Smooth muscle cell (in vitro differentiated cells): ENCODE results near the gene FOXN3. TPM values are rescaled to one million over a fixed set of nuclear protein-coding genes. Genes with fewer than 3 reads are reported as not detected.

Experiments used
- DNase-seq: peaks from one replicate; lab custom pipeline; 2025; ENCODE audit not compliant: unreplicated experiment; lab: John Stamatoyannopoulos, UW
- H2AFZ ChIP-seq: fragments of 200-600 bp; sonication (generic); 2 replicates; pipeline ENCODE4 v1.6.0; 2016; ENCODE audit warnings: antibody characterized with exemption, low read depth, mild to moderate bottlenecking
- H3F3A ChIP-seq: fragments of 200-600 bp; sonication (generic); 2 replicates; pipeline ENCODE4 v1.6.0; 2017; ENCODE audit warnings: antibody characterized with exemption, low read depth
- H3K27ac ChIP-seq: fragments of 200-600 bp; sonication (generic); 2 replicates; pipeline ENCODE4 v1.5.1; 2016; ENCODE audit warnings: low read depth, mild to moderate bottlenecking
- H3K27me3 ChIP-seq: fragments of 200-600 bp; sonication (generic); 2 replicates; pipeline ENCODE4 v1.6.1; 2016; ENCODE audit warnings: low read depth, mild to moderate bottlenecking
- H3K36me3 ChIP-seq: fragments of 200-600 bp; sonication (generic); 2 replicates; pipeline ENCODE4 v1.5.1; 2016; ENCODE audit warnings: low read depth
- H3K4me1 ChIP-seq: fragments of 200-600 bp; sonication (generic); 2 replicates; pipeline ENCODE4 v1.5.1; 2016; ENCODE audit warnings: low read depth
- H3K4me2 ChIP-seq: fragments of 200-600 bp; sonication (generic); 2 replicates; pipeline ENCODE4 v1.6.0; 2016; ENCODE audit warnings: mild to moderate bottlenecking
- H3K4me3 ChIP-seq: fragments of 200-600 bp; sonication (generic); 2 replicates; pipeline ENCODE4 v1.5.1; 2016; ENCODE audit warnings: mild to moderate bottlenecking
- H3K79me2 ChIP-seq: fragments of 200-600 bp; sonication (generic); 2 replicates; pipeline ENCODE4 v1.6.0; 2016; ENCODE audit warnings: low read depth, mild to moderate bottlenecking
- H3K9ac ChIP-seq: fragments of 200-600 bp; sonication (generic); 2 replicates; pipeline ENCODE4 v1.6.0; 2016; ENCODE audit warnings: low read depth
- H3K9me3 ChIP-seq: fragments of 200-600 bp; sonication (generic); replicated peaks from 2 replicates; pipeline ENCODE4 v1.5.1; 2016; ENCODE audit warnings: low read depth
- H4K20me1 ChIP-seq: fragments of 200-600 bp; sonication (generic); 2 replicates; pipeline ENCODE4 v1.6.0; 2016; ENCODE audit warnings: low read depth
- WGBS: methylation state at CpG from one replicate; pipeline ENCODE4 v1.1.7; 2016; ENCODE audit warnings: low lambda C conversion rate; 5-methylcytosine and 5-hydroxymethylcytosine counted together
- polyA plus RNA-seq: library from polyadenylated mRNA; unstranded; fragments of >200 nt; fragmentation: Nextera tagmentation; extraction: Ambion mirVana; gene quantifications from 2 replicates; pipeline ENCODE4 v1.2.1, GENCODE V29; 2016
- total RNA-seq: library from RNA; depleted of rRNA; stranded (reverse); fragments of >200 nt; gene quantifications from 2 replicates; pipeline ENCODE4 v1.2.3, GENCODE V29; 2014
- TF ChIP-seq, protein P1 (sequence below): fragments of 200-600 bp; sonication (generic); IDR thresholded peaks from 2 replicates; pipeline ENCODE4 v1.5.1; 2017; ENCODE audit warnings: borderline replicate concordance, mild to moderate bottlenecking, antibody characterized with exemption; ENCODE audit not compliant: insufficient read depth, poor library complexity, severe bottlenecking

The FOXN3 gene
- total and polyA plus RNA-seq, 2 experiments from 2014 or later: 24.5 to 31.5 TPM

DNA sequence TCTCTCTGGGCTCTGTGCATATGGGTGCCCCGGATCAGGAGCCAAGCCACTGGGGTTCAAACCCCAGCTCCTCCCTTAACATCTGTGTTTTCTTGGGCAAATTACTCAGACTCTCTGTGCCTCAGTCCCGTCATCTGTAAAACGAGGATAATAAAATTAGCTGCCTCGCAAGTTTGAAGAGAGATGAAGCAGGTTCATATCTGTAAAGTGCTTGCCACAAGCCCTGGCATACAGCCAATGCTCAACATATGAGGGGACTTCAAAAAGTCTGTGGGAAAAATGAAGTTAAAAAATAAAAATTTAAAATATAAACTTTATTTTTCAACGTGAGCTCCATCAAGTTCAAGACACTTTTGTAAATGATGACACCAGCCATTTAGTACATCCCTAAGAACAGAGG, 276.7 kb downstream of the FOXN3 start:
- TF ChIP-seq, protein P1, sequence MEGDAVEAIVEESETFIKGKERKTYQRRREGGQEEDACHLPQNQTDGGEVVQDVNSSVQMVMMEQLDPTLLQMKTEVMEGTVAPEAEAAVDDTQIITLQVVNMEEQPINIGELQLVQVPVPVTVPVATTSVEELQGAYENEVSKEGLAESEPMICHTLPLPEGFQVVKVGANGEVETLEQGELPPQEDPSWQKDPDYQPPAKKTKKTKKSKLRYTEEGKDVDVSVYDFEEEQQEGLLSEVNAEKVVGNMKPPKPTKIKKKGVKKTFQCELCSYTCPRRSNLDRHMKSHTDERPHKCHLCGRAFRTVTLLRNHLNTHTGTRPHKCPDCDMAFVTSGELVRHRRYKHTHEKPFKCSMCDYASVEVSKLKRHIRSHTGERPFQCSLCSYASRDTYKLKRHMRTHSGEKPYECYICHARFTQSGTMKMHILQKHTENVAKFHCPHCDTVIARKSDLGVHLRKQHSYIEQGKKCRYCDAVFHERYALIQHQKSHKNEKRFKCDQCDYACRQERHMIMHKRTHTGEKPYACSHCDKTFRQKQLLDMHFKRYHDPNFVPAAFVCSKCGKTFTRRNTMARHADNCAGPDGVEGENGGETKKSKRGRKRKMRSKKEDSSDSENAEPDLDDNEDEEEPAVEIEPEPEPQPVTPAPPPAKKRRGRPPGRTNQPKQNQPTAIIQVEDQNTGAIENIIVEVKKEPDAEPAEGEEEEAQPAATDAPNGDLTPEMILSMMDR: no peak
- H3K27me3 ChIP-seq: peaks cover 3% of the 10 kb centered on the region
- H3K36me3 ChIP-seq: no peaks in the 10 kb centered on the region
- DNase-seq: no peak
- no peaks in the 10 kb centered on the region for H4K20me1 ChIP-seq
- H3K79me2 ChIP-seq: no peaks in the 10 kb centered on the region
- H3F3A ChIP-seq: no peaks in the 10 kb centered on the region
- H3K4me1 ChIP-seq: no peaks in the 10 kb centered on the region
- H3K9ac ChIP-seq: no peak overlapping the region
- no peak overlapping the region for H3K27ac ChIP-seq
- H3K4me2 ChIP-seq: no peak overlapping the region
- H3K4me3 ChIP-seq: no peak overlapping the region
- H3K9me3 ChIP-seq: no peaks in the 10 kb centered on the region
- H2AFZ ChIP-seq: no peak overlapping the region
- 76% methylated on average over 5 of the region's 5 CpGs for WGBS

DNA sequence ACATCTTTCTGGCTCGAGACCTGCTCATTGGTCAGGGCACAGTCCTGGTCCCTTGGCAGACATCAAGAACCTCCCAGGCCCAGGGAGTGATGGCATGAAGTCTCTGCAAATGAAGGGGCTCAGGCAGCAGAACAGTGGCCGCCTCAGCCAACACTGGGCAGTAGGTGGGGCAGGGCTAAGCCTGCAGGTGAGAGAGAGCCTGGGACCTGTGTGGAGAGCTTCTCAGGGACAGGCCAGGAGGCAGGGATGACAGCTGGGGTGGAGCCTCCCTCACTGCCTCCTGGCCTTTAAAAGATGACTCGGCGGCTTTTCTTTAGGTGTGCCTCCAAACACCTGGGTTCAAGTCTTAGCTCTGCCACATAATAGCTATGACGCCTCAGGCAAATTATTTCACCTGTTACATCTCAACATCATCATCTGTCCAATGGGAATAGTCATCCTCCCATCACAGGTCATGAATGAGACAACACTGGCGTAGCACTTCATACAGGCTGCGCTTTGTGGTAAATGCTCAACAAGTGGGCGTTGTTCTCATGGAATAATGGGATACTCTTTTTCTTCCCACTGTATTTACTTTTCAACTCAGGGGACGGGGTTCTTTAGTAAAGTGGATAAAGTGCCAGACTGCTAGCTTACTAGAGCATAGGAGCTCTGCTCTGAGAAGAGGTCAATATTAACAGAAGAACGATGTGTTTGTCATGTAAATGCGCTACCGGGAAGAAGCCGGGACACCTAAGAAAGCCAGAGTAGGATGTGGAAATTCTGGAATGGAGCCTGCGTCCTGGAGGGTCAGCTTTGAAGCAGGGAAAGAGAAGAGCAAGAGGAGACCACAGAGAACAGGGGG, 277.4 kb downstream of the FOXN3 start:
- Histone ChIP-seq H3K4me3 (no peak overlapping the region), H2AFZ (no peak overlapping the region), H3K36me3 (no peaks in the 10 kb centered on the region), H3K4me2 (no peak overlapping the region), H3K4me1 (no peaks in the 10 kb centered on the region), H3K27ac (no peak overlapping the region), H4K20me1 (no peaks in the 10 kb centered on the region), H3F3A (no peaks in the 10 kb centered on the region), H3K9ac (no peak overlapping the region), H3K9me3 (no peaks in the 10 kb centered on the region), H3K27me3 (peaks cover 3% of the 10 kb centered on the region), H3K79me2 (no peaks in the 10 kb centered on the region)
- DNase-seq: no peak
- TF ChIP-seq, protein P1: no peak
- WGBS: 59% methylated on average over 14 of the region's 14 CpGs

DNA sequence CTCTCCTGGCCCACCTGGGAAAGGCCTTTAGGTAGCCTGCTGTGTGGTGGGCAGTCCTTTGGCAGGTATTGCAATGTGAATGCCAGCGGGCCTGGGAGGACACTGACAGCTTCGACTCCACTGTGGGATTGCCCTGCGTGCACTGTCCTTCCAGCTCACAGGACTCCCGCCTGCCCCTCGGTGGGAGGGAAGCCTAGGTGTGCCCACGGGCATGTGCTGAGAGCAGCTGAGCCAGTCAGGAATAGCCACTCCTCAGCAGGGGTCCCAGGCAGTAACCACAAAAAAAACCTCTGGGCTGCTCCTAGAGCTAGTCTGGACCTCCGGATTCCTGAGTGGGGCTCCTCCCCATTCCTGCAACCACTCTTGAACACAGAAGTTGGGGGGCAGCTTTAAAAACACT, 278.2 kb downstream of the FOXN3 start:
- H2AFZ ChIP-seq: no peak overlapping the region
- no peak overlapping the region for H3K27ac ChIP-seq
- H3F3A ChIP-seq: no peaks in the 10 kb centered on the region
- WGBS: 80% methylated on average over 7 of the region's 7 CpGs
- H3K79me2 ChIP-seq: no peaks in the 10 kb centered on the region
- H3K36me3 ChIP-seq: no peaks in the 10 kb centered on the region
- no peaks in the 10 kb centered on the region for H3K9me3 ChIP-seq
- TF ChIP-seq, protein P1: no peak
- no peak overlapping the region for H3K9ac ChIP-seq
- no peak overlapping the region for H3K4me2 ChIP-seq
- H3K4me1 ChIP-seq: no peaks in the 10 kb centered on the region
- H4K20me1 ChIP-seq: no peaks in the 10 kb centered on the region
- peaks cover 3% of the 10 kb centered on the region for H3K27me3 ChIP-seq
- DNase-seq: no peak
- H3K4me3 ChIP-seq: no peak overlapping the region

DNA sequence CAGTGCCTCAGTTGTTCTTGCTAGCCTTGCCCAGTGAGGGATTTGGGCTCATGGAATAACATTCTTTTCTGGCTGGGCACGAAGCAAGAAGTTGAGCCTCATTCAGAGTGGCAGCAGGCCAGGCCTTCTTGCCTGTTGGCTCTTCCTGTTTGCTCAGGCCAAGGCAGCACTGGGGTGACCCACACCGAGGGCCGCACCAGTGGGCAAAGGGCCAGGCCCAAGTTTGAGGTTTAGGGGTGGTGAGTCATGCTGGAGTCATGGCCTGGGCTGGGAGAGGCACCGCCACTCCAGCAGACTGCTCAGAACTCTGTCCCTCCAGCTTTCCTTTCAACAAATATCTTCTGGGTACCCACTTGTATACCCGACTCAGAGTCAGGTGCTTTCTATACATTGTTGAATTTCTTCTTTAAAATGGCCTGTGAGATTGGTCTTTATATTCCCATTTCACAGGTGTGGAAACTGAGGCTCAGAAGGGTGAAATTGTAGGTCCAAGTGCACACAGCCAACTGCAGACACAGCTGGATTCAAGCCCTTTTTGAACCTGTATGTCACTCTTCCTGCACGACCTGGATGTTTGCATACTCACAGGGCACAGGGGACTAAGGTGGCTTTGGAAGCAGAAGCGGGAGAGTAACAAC, 279.4 kb downstream of the FOXN3 start:
- Histone ChIP-seq H3K27ac (no peak overlapping the region), H3K9me3 (no peaks in the 10 kb centered on the region), H3K4me2 (no peak overlapping the region), H3F3A (no peaks in the 10 kb centered on the region), H3K9ac (no peak overlapping the region), H3K4me3 (no peak overlapping the region), H3K4me1 (no peaks in the 10 kb centered on the region), H3K36me3 (no peaks in the 10 kb centered on the region), H4K20me1 (no peaks in the 10 kb centered on the region), H3K79me2 (no peaks in the 10 kb centered on the region), H2AFZ (no peak overlapping the region), H3K27me3 (peaks cover 3% of the 10 kb centered on the region)
- WGBS: 71% methylated on average over 7 of the region's 7 CpGs
- TF ChIP-seq, protein P1: no peak
- no peak for DNase-seq
